ENCODE data around the gene TDRD10. TPM values are rescaled to one million over a fixed set of nuclear protein-coding genes. Genes with fewer than 3 reads are reported as not detected.

Gene TDRD10, protein sequence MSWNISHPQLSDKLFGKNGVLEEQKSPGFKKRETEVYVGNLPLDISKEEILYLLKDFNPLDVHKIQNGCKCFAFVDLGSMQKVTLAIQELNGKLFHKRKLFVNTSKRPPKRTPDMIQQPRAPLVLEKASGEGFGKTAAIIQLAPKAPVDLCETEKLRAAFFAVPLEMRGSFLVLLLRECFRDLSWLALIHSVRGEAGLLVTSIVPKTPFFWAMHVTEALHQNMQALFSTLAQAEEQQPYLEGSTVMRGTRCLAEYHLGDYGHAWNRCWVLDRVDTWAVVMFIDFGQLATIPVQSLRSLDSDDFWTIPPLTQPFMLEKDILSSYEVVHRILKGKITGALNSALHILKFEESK
- total RNA-seq (2014; rRNA removed; shearing (Covaris generic)): 0.17 TPM in 1 of 2 replicates, not detected in the other

DNA sequence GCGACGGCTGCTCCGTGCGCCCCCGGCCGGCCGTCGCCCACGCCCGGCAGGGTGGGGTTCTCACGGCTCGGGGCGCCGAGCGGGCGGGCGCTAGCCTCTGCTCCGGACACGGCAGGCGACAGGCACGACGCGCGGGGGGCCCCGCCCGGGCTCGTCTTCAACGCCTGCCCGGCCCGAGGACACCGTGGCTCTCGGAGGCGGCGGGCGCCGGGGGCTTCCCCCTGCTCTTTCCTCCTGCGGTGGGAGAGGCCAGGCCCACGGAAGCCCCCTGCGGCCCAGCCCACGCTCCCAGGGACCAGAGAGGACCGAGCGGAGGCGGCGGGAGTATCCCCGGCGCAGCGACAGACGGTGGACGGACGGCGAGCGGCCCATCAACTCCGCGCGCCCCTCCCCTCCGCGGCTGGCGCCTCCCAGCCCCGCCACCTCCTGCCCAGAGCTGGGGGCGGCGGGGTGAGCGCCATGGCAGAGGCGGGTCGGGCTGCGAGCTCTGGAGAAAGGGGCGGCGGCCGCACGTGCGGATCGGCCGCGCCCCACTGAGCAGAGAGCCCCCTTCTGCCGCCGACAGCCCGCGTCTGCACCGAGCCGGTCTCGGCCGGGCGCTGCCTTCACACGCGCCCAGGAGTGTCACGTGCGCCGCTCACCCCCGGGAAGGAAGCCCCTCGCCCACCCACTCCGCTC, at the start of gene TDRD10, which contains the start of gene SHE:
Gene TDRD10, plus strand, starts transcription at position 154 of the 678 bp plus-strand sequence. CDS start 4,685 bp downstream, outside the sequence.
Gene SHE, minus strand, starts transcription at position 347 of the 678 bp plus-strand sequence. CDS start 386 bp downstream, outside the sequence.
- in situ Hi-C loops (cut with HindIII; ENCODE audit: low sequenced_read_pairs): no loop called here
- no peak for DNase-seq (ENCODE audit: low spot score)

DNA sequence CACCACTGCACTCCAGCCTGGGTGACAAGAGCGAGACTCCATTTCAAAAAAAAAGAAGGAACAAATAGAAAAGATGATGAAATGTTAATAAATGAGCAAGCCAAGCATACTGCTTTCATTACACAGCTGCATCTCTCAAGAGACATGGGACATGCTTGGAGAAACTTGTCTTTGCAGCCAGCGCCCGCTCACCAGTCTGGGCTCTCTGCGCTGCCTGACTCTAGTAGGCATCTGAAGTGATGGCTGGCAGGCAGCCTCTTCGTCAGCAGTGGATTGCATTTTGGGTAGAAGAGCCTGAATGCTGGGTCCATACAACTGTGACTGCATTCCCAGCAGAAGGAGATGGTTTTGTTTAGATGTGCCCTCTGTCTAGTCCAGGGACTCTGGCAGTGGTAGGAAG, 48.9 kb upstream of the TDRD10 start:
- in situ Hi-C loops (cut with HindIII; ENCODE audit: low sequenced_read_pairs): no loop called here
- DNase-seq (ENCODE audit: low spot score): no peak

DNA sequence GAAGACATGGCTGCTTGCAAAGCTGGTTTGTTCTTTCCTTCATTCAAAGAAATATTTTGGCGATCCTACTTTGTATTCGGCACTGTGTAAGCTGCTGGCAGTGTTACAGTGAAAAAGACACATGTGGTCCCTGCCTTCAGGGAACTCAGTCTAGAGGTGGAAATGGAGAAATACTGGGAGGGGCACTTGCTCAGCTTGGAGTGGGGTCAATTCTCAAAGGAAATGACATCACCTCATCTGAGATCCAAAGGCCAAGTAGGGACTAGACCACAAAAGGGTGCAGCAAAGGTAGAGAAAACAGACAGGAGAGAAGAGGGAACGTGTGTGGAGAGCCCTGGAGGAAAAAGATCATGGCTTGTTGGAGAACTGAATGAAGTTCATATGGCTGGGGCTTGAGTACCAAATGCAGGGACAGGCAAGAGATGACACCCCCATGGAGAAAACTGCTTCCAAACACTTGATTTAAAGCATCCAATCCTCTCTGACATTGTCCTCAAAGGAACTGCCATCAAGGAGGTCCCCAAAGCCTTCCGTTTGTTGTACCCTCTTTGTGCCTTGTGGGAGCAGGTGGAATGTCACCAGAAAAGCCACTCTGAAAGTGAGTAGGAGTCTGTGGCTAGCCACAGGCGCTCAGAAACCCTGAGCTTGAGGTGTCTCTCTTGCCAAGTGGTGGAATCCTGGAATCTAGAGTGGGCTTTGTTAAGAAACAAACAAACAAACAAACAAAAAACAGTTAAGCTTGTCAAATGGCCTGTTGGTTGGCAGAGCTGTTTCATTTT, 48.3 kb upstream of the TDRD10 start:
- DNase-seq (ENCODE audit: low spot score): no peak
- in situ Hi-C loops (cut with HindIII; ENCODE audit: low sequenced_read_pairs): no loop called here

DNA sequence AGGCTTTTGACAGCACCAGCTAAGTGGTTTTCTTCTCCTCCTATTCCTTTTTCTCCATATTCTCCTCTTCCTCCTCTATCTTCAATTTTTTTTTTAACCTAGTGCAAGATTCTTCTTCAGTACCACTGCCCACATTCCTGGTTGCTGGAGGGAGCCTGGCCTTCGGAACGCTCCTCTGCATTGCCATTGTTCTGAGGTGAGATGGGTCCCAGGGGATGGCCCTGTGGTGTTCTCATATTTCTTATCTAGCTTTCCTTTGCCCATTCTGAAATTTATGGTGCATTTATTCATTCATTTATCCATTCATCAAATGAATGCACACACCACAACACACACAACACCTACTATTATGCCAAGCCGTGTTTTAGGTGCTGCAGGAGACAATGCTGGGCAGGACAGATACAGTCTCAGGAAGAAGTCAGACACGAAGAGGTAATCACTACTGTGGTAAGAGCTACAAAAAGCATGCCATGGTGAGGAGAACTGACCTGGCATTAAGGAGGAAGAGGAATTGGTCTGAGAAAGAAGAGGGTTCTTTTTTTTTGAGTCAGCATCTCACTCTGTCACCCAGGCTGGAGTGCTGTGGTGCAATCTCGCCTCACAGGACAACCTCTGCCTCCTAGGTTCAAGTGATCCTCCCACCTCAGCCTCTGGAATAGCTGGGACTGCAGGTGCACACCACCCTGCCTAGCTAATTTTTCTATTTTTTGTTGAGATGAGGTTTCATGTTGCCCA, 47.5 kb upstream of the TDRD10 start:
- in situ Hi-C loops (cut with HindIII; ENCODE audit: low sequenced_read_pairs): no loop called here
- DNase-seq (ENCODE audit: low spot score): no peak

DNA sequence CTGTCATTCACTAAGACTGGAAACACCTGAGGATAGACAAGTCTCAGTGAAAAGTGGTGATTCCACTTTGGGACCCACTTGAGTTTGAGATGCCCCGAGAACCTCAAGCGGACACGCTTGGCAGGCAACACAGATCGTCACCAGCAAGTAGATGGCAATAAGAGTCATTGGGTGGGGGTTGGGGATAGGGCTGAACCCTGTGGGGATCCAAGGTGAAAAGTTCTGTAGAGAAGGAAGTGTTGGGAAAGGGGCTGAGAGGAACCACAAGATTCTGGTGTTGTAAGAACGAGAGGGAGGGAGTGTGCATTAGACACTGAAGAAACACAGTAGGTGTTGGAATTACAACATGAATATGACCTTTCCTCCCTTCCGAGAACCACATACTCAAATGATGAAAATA, 45.4 kb upstream of the TDRD10 start:
- DNase-seq (ENCODE audit: low spot score): no peak
- in situ Hi-C loops (cut with HindIII; ENCODE audit: low sequenced_read_pairs): no loop called here

DNA sequence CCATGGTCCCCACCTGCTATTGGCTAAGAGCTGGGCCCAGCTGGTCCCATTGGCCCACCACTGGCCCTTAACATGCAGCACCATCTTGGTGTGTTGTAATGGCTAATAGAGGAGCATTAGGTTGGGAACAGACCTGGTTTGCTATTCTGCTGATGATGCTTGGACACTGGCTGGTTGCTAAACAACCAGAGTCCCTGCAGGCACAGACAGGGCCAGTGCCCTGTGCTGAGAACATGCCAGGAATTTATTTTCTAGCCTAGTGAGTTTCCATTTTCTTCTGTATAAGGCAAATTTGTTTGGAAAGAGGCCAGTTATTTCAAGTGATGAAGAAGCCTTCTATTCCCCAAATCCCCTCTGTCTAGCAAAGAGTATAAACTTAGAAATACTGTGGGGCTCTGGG, 42.9 kb upstream of the TDRD10 start:
- peak; percentile 31 for DNase-seq (ENCODE audit: low spot score)

DNA sequence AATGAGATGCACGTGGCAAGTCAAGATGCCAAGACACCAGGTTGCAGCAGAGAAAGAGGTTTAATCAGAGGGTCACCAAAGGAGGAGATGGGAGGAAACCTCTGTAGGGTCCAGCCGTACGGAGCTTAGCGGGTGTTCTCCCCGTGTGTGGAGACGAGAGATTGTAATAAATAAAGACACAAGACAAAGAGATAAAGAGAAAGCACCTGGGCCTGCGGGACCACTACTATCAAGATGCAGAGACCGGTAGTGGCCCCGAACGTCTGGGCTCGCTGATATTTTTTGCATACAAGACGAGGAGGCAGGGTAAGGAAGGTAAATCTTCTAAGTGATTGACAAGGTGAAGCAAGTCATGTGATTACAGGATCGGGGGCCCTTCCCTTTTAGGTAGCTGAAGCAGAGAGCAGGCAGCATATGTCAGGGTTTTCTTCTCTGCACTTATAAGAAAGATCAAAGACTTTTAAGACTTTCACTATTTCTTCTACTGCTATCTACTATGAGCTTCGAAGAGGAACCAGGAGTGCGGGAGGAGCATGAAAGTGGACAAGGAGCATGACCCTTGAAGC, 41.2 kb upstream of the TDRD10 start:
- no peak for DNase-seq (ENCODE audit: low spot score)
- in situ Hi-C loops (cut with HindIII; ENCODE audit: low sequenced_read_pairs): no loop called here

More for the DNA sequence above, 42.9 kb upstream of the TDRD10 start:
- in situ Hi-C loops (cut with HindIII; ENCODE audit: low sequenced_read_pairs): no loop called here

DNA sequence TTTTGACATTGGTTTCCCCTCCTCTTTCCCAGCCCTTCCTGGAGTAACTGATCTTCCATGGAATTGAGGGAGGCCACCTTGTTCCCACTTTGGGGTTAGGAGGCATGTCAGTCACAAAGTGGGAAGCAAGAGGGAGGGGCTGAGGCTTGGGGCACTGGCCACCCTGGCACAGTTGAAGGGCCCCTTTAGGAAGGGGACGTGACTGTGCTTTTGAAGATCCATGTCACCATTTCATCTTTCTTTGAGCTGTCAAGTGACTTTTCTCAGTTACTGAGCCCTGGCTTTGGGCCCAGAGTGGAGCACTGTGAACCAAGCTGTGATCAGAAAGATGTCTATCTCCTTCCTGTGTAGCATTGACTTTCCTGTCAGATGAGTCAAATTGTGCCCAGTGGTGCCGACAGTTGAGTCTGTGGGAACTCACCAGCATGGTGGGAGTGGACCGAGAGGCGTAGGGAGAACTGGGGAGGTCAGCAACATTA, 38.5 kb upstream of the TDRD10 start:
- in situ Hi-C loops (cut with HindIII; ENCODE audit: low sequenced_read_pairs): no loop called here

DNA sequence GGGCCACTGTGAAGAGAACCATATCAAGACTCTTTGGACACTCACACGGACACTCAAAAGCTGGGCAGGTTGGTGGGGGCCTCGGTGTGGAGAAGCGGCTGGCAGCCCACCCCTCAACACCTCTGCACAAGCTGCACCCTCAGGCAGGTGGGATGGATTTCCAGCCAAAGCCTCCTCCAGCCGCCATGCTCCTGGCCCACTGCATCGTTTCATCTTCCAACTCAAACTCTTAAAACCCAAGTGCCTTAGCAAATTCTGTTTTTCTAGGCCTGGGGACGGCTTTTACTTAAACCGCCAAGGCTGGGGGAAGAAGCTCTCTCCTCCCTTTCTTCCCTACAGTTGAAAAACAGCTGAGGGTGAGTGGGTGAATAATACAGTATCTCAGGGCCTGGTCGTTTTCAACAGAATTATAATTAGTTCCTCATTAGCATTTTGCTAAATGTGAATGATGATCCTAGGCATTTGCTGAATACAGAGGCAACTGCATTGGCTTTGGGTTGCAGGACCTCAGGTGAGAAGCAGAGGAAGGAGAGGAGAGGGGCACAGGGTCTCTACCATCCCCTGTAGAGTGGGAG, 36.3 kb upstream of the TDRD10 start:
- no peak for DNase-seq (ENCODE audit: low spot score)
- in situ Hi-C loops (cut with HindIII; ENCODE audit: low sequenced_read_pairs): no loop called here

More for the DNA sequence above, 38.5 kb upstream of the TDRD10 start:
- no peak for DNase-seq (ENCODE audit: low spot score)

DNA sequence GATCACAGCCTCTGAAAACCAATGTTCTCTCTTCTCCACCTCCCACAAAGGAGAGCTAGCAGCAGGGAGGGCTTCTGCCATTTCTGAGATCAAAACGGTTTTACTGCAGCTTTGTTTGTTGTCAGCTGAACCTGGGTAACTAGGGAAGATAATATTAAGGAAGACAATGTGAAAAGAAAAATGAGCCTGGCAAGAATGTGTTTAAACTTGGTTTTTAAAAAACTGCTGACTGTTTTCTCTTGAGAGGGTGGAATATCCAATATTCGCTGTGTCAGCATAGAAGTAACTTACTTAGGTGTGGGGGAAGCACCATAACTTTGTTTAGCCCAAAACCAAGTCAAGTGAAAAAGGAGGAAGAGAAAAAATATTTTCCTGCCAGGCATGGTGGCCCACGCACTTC, 35.8 kb upstream of the TDRD10 start:
- DNase-seq (ENCODE audit: low spot score): no peak
- in situ Hi-C loops (cut with HindIII; ENCODE audit: low sequenced_read_pairs): no loop called here

DNA sequence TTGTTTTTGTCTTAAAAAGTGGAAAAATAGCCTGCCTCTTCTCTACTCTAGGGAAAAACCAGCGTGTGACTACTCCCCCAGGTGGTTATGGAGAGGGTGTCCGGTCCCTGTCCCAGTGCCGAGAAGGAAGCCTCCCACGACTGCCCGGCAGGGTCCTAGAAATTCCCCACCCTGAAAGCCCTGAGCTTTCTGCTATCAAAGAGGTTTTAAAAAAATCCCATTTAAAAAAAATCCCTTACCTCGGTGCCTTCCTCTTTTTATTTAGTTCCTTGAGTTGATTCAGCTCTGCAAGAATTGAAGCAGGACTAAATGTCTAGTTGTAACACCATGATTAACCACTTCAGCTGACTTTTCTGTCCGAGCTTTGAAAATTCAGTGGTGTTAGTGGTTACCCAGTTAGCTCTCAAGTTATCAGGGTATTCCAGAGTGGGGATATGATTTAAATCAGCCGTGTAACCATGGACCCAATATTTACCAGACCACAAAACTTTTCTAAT, 35.0 kb upstream of the TDRD10 start:
- no peak for DNase-seq (ENCODE audit: low spot score)
- in situ Hi-C loops (cut with HindIII; ENCODE audit: low sequenced_read_pairs): no loop called here

DNA sequence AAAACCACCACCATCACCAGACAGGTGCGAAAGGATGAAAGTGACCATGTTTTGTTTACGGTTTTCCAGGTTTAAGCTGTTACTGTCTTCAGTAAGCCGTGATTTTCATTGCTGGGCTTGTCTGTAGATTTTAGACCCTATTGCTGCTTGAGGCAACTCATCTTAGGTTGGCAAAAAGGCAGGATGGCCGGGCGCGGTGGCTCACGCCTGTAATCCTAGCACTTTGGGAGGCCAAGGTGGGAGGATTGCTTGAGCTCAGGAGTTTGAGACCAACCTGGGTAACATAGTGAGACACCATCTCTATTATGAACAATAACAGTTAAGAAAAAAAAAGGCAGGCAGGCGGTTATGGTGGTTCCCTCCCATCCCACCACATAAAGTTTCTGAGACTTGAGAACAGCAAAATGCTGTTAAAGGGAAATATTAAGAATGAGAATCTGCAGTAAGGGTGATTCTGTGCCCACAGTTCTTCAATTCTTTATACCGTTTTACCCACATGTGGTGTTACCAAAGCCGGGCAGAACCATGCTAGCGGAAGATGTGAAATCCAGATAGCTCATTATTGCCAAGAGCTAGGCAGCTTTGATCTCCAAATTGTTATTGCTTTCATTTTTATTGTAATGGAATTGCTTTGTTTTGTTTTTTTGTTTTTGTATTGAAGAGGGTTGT, 34.5 kb upstream of the TDRD10 start:
- in situ Hi-C loops (cut with HindIII; ENCODE audit: low sequenced_read_pairs): no loop called here
- no peak for DNase-seq (ENCODE audit: low spot score)

DNA sequence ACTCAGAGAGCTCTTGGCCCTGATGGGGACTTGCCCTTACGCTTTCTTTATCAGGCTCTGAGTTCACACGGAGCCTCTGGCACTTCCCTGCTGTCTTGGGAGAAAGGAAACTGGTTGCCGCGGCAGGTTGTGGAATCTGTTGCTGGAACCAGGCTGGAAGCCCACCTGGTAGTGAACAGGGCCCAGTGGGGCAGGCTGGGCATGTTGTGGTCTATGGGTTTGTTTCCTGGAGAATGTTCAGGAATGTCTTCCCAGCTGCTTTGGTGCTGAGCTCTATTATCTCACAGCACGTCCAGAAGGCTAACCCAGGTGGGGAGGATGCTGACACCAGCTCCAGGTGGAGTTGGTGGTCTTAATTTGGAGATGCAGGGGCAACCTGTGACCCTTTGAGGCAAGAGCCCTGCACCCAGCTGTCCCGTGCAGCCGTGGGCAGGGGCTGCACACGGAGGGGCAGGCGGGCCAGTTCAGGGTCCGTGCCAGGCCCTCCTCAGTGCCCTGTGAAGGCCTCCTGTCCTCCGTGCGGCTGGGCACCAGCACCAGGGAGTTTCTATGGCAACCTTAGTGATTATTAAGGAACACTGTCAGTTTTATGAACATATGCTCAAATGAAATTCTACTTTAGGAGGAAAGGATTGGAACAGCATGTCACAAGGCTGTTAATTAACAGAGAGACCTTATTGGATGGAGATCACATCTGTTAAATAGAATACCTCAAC, 33.3 kb upstream of the TDRD10 start:
- in situ Hi-C loops (cut with HindIII; ENCODE audit: low sequenced_read_pairs): no loop called here
- DNase-seq (ENCODE audit: low spot score): peak; percentile 75

DNA sequence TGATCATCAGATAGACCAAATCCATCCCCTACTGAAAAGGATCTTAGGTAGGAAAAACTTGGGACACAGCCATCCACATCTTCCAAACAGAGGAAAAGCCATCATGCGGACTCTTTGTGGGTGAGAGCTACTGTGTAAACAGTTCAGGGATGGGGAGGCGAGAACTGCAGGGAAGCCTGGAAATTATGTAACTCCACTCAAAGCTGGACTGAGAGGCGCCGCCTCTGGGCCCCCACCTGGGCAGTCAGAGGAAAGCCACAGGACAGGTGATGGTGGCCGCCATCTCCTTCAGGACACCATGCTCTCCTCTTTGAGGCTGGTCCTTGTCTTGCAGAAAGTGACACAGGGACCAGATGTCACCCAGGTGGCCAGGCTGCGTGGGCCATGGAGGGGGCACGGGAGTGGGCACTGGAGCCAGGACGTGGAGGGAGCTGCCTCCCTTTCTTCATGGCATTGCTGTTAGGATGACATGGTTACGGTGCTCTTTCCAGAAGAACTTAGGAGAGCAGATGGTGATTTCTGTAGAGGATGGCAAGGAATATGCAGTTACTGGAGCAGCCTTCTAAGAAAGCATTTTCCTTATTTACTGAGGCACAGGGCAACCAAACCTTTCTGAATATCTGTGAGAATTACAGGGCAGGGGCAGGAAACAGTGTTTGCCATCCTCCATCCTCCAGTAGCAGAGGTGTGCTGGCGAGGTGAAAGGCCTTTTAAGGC, 32.0 kb upstream of the TDRD10 start:
- DNase-seq (ENCODE audit: low spot score): no peak
- in situ Hi-C loops (cut with HindIII; ENCODE audit: low sequenced_read_pairs): no loop called here

DNA sequence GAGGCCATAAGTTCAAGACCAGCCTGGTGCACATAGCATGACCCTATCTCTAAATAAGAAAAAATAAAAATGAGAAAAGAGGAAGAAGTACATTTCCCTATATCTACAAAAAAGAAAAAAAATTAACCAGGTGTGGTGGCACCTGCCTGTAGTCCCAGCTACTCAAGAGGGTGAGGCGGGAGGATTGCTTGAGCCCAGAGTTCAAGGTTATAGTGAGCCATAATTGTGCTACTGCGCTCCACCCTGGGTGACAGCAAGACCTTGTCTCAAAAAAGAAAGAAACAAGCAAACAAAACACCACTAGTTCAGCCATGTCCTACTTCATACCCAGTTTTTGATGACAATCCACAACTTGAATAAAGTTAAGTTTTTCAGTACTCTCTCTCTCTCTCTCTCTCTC, 30.7 kb upstream of the TDRD10 start:
- no peak for DNase-seq (ENCODE audit: low spot score)
- in situ Hi-C loops (cut with HindIII; ENCODE audit: low sequenced_read_pairs): no loop called here

DNA sequence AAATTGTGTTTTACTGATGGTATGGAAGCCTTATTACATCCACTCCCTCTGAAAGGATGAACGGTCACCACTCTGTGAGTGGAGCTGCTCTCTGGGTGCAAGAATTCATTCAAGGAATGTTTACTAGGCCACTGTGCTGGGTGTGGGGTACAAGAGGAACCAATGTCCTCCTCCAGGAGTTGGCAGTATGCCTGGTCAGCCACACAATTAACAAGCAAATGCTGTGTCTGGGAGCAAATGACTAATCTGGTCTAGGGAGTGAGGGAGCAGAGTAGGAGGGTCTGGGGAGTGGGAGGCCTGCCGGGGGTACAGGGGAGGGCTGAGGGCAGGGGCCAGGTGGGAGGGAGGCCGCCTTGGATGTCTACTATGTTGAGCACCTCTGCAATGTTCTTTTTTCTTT, 27.2 kb upstream of the TDRD10 start:
- peak; percentile 22 for DNase-seq (ENCODE audit: low spot score)
- in situ Hi-C loops (cut with HindIII; ENCODE audit: low sequenced_read_pairs): no loop called here

DNA sequence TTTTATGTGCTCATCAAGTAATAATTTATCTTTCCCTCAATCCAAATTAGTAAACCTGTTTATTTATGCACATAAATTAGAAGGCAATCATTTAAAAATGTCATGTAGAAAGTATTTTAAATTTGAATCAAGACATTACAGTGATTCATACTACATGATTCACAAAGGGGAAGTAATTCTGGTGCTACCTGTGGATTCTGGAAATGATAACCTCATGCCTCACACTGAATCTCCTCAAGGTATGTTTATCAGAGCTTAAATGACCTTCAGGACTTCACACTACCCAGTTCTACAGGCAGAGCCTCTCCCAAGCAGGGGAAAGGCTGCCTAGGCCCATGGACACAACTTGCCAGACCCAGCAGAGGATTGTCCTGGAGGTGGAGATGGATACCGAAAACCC, 25.2 kb upstream of the TDRD10 start:
- in situ Hi-C loops (cut with HindIII; ENCODE audit: low sequenced_read_pairs): no loop called here
- no peak for DNase-seq (ENCODE audit: low spot score)

All from G401 (cell line).